Retina (tissue), 1 donor: Measurements from ENCODE around the gene CCNL1.
"Not testable (repeated sequence)": the region's sequence is repeated elsewhere in the genome, so short reads cannot be mapped to it uniquely, and the experiment has no call there.

Experiments used
- DNase-seq: peaks from one replicate; pipeline ENCODE4 v3.0.0-alpha.2; 2016

CCNL1 gene

DNA sequence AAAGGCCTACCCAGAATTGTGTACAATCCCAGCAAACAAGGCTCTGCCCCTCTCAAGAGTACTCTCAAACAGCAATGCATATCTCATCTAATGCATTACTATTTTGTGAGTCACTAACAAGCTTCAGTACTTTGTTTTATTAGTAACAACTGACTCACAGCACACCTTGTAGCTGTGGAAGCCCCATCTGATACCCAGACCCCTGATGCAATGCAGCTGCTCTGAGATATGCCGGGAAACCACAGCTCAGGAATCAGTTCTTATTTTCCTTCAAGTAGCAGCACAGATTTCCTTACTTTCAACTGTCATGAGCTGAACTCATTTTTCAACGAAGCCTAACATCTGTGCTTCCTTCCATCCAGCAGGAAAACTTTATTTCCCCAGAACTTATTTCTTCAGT lies 37.8 kb downstream of the CCNL1 start:
- no peak for DNase-seq

DNA sequence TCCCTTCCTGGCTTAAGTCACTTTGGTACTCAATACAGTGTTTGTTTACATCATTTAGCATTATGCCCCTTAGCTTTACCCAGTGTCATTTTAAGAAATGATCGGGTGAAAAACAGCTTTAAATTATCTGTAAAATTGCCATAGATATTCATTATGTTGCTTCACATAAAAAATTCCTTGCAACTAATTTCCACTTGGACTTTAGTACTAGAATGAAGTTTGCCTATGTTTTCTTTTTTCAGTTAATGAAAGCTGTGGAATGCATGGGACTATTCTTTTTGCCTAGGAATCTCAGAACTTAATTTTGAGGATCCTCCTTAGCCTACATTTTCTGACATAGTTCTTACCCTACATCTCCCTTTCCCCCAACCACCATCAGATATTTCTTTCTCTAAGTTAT lies 38.4 kb downstream of the CCNL1 start:
- no peak for DNase-seq

DNA sequence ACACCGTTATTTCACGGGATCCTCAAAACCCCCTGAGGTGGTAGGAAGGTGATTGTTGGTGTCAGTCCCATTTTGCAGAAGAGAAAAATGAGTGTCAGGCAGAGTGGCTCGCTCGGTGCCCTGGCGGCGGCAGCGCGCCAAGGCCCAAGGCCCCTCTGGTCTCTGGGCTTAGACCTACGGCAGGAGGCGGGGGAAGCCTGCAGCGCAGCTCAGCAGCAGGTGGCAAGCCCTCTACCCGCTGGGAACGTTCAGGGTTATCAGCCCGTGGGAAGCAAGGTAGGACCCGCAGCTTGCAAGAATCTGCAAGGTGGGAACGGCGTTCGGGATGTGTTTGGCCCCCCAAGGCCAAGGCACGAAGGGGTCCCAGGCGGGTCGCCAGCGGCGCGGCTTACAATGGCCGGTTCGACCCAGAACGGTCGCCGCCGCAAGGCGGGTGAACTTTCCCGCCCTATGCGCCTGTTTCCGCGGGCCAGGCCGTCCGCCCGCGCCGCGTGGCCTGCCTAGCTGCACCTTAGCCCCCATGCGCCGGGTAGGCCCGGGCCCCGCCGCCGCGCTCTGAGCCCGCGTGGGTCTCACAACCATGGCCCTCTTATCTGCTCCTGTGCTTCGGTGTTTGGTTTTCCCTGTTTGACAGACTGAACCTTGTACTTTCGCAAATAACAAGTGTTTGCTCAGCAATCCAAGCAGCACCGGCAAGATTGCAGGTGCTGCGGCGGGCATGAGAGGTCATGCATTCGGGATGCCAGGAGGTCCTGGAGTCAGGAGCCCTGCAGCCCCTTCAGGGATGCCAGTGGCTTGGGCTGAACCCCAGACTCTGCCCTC lies 39.7 kb downstream of the CCNL1 start:
- peak; percentile 63 for DNase-seq

DNA sequence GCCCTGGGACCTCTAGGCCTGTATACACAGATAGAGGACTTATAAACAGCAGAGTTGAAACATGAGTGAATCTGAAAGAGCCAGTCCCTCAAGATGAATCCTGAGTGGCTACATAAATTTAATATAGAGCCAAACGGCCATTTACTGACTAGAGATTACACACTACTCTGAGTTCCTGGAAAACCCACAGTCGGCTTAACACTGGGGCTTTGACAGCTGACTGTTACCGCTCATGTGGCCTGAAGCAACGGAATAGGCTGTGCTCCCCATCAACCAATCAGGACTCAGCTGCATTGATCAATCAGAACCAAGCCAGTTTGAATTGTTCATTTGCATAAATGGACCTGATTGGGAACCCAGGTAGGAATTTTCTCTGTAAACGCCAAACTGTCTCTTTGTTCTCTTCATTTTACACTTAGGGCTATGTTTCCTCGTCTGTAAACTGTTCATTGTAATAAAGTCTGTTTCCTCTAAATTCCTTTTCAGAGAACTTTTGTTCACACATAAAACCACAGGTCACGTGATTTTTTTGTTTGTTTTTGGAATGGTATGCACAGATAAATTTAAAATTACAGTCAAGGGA lies 40.5 kb downstream of the CCNL1 start:
- no peak for DNase-seq

DNA sequence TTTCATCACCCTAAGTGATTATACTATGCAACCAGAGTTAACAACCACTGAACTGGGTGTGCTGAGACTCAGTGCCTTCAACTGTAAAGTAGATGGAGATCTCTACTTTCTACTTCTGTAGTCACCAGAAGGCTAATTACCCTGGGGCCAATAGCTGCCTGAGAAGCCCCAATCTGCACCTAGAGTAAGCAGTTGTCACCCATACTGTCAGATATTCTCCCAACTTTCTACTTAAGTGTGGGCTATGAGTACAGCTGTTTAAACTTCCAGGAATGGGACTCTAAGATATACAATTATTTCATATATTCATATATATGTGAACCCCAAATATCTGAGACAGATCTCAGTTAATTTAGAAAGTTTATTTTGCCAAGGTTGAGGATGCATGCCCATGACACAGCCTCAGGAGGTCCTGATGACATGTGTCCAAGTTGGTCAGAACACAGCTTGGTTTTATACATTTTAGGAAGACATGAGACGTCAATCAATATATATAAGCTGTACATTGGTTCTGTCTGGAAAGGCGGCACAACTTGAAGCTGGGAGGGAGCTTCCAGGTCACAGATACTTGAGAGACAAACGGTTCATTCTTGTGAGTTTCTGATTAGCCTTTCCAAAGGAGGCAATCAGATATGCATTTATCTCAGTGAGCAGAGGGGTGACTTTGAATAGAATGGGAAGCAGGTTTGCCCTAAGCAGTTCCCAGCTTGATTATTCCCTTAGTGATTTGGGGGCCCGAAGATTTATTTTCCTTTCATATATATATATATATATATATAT lies 41.9 kb downstream of the CCNL1 start:
- DNase-seq = no peak

DNA sequence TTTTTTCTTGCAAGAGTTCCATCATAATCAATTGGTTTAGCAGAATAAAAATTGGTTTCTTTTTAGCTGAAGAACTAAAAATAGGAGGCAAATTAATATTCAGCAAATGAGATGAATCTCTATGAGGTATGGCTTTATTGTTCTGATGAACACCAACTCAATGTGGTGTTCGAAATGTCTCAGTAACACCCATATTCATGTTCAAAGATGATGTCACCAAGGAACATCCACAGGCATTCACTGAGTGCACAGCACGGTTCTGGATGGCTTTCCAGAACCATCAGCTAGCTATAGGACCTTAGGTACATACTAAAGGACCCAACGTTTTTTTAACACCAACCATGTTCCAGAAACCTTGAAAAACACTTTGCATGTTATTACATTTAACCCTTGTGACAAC lies 42.7 kb downstream of the CCNL1 start:
- no peak for DNase-seq

DNA sequence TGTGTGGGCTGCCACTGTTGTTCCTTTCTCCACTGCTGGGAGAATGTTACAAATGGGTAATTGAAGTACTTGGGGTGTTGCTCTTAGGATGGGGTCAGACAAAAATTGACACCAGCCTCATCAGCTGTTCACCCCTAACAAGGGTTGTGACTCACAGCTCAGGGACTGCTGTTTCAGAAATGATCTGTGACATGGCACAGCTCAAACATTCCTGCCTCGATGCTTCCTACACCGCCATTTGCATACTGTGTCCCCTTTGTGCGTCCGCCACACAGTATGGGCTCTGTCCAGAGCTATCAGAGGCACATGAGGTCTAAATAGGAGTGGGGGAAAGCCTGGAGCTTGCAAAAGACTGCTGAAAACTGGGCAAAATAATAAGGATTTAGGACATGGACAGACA lies 43.9 kb downstream of the CCNL1 start:
- DNase-seq = no peak

DNA sequence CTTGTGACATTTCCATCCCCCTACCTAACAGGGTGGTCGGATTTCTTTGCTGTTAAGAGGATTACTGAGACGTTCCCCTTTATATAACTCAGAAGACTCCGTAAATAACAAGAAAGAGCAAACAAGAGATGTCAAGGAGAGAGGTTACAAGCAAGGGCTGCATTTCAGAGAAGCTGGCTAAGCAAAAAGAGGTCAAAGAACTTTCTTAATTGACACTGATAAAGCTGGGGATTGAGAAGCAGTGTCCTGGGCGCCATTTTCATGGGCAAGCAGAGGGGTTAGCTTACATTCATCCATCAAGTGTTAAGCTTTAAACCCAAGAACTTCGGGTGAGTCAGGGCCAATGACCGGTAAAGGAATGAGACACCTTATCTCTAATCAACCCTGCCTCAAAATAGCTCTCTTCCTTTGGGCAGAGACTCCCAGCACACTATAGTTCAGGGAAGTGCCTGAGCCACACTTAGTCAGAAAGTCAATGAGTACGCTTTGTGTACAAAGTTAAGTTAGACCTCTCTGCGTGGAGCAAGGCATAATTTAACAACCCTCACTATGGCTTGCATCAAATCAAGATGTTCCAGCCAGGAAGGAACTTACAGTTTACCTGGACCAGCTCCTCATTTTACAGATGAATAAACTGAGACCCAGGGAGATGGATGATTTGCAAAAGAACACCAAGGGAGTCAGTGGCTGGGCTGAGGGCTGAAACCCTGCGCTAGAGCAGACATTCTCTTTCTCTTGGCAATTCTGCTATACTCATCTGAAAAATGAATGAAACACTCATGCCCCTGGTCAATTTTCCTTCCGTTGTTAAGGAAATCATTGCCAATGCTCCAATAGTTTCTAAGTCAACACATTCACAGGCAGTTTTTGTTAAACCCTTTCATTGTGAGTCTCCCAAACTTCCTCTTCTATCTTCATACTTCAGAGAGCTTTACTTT lies 44.6 kb downstream of the CCNL1 start:
- DNase-seq = no peak

DNA sequence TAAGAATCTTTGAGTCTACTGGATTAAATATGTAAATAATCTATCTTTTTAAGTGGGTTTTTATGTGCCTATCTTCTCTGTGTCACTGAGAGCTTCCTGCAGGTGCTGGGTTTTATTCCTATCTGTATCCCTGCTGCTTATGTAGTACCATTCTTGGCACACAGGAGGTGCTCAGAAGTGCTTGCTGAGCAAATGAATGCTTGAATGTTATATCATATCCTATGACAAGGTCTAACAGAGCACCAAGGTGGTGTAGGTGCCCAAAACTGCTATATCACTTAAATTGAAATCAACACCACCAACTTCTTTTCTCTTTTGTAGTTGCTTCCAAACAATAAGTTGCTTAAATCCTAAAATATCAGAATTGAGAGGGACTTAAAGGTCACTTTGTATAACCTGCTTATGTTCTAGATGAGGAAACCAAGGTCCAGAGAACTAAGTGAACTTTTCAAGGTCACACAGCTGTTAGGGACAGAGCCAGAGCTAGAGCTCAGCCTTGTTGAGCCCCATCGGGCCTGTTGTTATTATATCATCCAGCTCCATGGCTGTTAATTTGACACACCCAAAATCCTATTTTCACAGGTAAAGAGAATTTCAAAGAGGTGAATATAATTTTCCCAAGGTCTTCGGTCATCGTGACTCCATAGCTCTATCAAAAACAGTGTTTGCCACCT lies 46.0 kb downstream of the CCNL1 start:
- no peak for DNase-seq

DNA sequence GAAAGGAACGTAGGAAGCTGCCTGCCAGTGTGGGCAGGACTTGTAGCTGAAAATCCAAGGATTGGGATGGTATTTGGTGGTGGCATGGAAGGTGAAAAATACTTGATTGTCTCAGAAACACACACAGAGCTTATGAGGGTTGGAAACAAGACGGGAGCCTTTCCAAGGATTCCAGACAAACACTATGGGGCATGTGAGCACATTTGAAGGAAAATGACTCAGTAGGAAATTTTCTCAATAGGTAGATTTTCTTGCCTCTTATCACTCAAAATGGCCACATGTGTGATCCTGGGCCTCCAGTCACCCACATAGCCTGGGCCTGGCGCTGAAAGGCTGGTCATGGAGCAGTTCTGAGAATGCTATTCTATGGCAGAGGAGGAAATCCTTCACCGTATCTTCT lies 47.4 kb downstream of the CCNL1 start:
- DNase-seq = no peak

DNA sequence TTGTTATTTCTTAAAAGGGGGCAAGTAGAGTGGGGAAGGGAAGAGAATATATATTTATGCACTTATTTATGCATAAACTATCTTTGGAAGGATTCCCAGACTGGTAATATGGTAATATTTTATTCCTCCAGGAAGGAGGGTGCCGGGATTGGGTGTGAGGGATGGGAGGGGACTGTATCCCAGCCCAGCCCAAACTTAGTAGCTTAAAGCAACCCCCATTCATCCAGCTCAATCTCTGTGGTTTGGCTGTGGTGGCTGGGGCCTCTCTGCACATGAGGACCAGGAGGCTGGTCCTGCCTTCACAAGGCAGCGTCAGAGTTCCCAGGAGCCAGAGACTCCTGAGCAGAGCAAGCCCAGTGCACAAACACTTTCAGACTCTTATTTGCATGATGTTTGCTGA lies 48.4 kb downstream of the CCNL1 start:
- no peak for DNase-seq

DNA sequence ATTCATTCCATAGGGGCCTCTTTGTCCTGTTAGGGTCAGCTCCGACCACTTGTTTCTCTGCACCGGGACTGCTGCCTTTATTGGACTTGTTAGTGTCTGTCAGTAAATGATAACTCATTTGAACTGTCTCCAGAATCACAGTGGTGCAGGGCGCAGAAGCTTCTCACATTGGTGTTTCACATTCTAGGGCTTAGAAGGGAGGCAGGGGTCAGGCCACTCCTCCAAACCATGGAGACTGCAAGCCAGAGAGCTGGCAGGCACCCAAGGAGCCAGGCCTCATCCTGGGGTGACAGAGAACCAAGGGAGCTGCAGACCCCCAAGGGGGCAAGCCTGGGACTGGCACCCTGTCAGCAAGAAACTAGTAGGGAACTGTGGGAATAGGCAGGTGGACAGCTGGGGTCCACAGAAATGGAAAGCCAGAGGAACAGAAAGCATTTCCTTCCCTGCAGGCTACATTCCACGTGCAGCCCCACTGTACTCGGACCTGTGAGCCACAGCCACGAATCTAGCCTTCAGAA lies 49.1 kb downstream of the CCNL1 start:
- no peak for DNase-seq

DNA sequence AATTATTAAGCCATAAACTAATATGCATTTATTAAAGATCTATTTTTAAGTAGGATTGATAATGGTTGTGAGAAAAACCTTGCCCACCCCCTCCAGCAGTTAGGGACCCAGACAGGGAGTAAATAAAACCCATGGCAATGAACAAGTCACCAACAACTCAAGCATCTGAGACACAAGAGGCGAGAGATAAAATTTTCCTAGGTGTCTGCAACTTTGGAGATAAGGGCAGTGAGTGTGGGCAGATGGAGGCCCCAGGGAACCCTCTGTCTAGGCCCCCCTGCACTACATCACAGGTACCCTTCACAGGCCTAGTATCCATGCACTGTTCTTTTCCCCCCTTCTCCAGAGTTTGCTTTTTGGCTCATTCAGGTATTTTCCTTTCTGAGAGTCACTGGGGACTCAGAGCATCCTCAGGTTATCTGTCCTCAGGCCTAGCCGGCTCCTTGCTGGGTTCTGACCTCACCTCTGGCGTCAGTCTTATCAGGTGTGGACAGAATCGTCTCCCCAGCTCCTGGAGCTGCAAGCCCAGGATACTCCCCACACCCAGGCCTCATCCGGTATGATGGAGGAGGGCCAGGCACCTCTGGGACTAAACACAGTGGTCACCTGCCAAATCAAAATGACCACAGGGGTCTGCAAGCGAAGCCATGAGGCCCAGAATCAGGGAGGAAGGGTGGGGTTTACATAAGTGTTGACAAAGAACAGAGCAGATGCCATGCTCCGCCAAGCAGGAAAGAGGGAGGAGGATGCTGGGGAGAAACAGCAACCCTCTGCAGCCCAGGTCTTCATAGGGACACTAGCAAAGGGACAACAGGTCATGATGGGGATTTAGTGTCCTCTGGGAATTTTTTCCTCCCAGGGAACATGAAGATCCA lies 50.4 kb downstream of the CCNL1 start:
- DNase-seq = no peak

DNA sequence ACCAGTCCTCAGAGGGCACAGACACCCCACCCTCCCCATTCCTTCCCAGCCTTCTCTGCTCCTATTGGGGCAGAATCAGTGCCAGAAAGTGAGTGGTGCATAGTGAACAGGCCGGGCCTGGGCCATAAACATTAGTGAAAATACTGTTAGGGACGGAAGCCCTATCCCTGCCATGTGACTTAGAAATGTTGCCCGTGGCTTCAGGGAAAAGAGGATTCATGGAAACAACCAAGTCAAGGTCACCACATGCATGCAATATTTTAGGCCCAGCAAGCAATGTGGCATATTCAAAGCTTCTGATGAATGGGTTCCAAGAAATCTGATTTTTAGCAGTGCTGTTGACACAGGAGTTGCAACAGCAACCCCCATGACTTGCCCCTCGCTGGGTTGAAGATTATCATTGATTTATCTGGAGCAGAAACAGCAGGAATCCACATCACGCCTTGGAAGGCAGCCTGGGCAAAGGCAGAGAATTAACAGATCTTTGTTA lies 52.3 kb downstream of the CCNL1 start:
- no peak for DNase-seq

DNA sequence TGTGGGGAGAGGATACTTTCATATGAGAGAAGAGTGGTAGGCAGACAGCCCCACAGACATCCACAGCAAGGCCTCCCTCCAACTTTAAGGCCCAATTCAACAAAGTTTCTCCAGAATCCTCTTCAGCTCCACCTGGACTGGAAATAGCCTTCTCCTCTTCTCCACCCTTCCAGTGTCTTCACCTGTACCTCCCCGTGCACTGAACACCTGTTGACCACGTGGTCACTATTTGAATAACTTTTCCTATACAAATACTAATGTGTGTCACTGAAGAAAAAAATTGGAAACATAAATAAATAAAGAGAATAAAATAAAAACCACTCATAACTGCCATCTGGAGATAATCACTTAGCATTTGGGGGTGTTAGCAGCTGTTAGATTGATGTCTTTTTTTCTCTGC lies 52.9 kb downstream of the CCNL1 start:
- no peak for DNase-seq

DNA sequence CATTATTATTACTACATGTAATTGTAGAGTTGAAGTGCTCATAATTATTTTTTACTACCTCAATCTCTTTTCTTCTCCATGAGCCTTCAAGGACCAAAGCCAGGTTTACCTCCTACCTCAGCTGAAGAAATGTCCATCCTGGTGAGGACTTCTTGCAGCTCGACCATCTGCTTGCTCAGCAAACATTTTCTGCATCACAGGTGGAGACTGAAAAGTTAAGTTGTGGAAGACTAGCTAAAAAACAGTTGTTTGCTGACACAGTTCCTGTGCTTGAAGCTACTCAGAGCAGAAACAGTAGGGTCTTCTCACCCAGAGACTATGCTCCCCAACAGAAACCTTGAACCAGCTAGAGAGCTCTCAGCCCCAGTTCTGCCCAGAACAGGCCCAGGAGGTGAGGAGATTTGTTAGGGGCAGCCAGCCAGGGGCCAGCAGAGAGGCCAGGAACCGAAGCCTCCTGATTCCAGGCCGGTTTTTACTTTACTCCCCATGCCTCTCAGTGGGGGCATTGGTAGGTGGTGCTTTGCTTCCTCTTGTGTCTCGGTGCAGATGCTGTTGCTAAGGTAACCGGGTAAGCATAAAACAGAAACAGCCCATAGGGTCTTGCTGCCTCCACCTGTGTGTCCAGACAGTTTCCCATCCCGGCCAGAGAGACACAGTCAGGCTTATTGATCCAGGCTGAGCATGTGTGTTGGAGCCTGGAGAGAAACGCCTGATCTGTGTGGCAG lies 54.9 kb downstream of the CCNL1 start:
- DNase-seq = peak; percentile 71

DNA sequence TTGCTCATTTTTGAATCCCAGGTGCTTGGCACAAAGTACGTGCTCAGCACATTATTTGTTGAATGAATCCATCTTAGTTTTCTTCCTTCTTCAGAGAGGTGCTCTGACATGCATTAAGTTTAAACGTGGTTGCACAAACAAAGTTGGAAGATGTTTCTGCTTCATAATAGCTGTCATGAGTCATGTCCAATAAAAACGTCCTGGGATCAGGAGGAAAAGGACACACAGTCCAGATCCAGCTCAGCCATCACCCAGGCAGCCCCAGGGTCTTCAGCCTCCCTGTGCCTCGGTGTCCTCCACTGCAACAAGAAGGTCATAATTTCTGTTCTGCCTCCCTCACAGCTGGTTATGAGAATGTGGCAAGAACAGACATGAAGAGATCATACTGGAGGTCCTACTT lies 55.4 kb downstream of the CCNL1 start:
- DNase-seq = no peak

DNA sequence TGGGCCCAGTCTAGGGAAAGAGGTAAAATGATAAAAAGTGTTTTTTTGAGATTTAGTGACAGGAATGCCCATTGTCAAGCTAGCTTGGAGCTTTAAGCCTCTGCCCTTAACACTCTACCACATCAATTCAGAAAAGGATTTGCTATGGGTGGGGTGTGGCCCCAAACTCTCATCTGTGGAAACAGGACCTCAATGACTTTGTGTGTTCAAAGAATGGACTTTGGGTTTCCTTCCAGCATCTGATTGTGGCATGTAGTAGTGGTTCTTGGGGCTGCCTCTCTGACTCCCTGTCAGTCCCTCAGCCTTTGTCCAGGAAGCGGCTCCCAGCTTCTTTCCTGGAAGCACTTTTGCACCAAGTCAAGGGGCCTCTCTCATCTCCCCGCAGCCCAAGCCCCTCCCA lies 56.1 kb downstream of the CCNL1 start:
- no peak for DNase-seq

DNA sequence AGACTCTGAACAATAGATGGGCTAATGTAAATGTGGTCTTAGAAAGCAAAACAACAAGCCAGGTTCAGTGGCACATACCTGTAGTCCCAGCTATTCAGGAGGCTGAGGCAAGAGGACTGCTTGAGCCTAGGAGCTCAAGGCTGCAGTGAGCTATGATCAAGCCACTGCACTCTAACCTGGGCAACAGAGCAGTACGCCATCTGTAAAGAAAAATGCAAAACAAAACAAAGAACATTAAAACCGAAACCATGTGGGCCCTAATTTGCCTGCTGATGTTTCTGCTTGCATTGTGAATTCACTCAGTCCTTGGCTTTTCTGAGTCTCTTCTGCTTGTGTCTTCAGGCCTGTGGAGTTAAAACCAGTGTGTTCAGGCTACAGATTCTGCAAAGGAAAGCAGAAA lies 56.7 kb downstream of the CCNL1 start:
- no peak for DNase-seq

DNA sequence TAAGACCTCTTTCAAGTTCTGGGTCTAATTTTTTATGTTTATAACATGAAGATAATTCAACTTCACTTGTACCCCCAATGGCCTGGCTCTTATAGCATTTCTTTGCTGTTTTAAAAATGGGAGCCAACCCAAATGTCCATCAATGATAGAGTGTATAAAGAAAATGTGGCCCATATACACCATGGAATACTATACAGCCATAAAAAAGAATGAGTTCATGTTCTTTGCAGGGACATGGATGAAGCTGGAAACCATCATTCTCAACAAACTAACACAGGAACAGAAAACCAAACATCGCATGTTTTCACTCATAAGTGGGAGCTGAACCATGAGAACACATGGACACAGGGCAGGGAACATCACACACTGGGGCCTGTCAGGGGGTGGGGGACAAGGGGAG lies 57.4 kb downstream of the CCNL1 start:
- not testable (repeated sequence) for DNase-seq
